ENCODE results near the gene ZCCHC14.

The ZCCHC14 gene

DNA sequence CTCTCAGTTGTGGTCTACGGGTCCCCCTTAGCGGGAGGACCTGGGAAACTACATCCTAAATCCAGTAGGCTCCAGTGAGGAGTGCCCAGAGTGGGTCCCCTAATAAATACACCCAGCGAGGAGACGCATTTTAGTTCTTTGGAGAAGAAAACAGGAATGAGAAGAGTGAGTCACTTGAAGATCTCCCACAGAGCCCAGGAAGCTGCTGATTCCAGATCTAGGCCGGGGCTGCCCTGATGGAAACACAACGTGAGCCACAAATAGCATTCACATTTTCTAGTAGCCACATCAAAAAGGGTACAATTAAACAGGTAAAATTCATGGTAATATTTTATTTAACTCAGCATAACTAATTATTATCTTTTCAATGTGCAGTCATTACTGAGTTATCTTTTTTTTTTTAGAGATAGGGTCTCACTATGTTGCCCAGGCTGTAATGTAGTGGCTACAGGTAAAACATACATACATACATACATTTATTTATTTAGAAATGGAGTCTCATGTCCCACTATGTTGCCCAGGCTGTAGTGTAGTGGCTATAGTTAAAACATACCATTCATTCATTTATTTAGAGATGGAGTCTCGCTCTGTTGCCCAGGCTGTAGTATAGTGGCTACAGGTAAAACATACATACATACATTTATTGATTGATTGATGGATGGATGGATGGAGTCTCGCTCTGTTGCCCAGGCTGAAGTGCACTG is 130.8 kb downstream of the ZCCHC14 start:
- DNase-seq (ENCODE audit: low read depth), result no peak

DNA sequence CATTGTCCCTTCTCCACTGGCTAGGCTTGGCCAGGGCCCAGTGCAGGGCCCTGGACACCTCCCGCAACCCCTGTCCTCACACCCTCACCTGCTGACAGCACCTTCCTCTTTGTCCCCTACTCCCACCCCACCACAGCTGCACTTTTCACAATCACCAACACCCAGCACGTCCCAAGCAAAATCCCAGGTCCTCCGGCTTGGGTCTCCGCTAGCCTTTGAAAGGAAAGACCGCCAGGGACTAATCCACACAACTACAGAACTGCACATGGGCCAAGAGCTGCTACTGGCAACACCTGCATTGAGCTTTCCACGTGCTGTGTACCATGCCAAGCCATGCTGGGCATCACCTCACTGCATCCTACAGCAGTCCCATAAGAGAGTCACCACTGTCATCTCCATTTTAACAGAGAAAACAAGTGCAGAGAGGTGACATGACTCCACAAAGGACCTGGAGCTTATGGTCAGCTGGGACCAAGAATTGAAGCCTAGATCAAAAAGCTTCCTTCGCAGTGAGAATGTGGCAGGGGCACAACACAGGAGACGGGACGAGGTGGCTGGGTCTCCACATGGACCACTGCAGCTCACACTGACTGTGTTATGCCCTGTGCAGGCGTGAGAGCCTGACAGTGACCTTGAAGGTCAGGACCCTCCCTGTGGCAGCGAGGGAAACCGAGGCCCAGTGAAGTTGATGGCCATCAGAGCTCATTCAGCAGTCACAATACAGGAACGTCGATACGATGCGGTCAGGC is 131.8 kb downstream of the ZCCHC14 start:
- no peak for DNase-seq (ENCODE audit: low read depth)

DNA sequence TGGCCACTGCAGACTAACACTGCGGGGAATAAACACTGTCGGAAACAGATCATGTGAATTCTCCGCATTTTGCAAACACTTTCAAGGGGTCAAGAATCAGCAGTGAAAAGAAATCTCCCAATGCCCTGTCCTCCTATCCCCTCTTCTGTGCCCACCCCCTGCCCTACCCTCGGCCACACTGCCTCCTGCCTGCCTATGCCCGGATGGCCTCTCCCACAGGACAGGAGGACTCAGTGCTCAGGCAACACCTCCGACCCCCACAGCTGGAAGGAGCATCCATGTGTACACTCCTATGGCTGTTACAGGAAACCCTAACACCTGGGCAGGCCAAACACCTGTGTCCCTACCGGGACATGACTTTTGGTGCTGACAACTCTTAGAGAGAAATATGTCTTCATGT is 133.7 kb downstream of the ZCCHC14 start:
- DNase-seq (ENCODE audit: low read depth), result no peak

DNA sequence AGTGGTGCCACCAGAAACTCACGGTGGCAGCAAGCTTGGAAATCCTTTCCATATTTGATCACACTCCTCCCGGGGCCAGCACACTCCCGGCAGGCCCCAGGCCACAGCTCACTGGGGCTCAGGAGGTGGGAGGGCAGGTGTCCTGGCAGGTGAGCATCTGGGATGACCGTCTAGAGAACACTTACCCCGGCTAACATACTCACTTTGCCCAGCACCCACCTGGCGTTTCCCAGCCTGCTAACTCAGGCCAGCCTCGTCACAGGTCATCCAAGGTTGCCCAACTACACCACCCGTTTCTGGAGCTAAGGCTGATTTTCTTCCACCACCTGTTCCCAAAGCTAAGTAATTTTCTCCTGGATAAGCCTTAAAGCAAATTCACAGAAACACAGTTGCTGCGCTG is 134.1 kb downstream of the ZCCHC14 start:
- no peak for DNase-seq (ENCODE audit: low read depth)

DNA sequence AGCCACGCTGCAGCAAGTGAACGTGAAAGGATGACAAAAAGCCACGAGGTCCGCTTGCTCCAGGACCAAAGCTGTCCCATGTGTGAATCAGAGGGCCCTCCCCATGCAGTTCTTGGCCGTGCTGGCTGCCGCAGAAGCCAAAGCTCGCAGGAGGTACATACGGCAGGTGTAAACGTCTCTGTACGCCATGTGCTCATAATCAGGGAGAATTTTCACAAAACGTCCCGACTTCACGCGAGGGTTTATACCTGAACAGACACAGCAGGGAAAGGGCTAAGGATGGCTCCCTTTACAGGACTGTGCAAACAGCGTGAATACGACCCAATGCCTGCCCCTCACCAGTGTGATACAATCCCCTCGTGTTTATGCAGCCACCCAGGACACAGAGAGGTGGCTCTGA is 134.6 kb downstream of the ZCCHC14 start:
- DNase-seq (ENCODE audit: low read depth), result no peak

DNA sequence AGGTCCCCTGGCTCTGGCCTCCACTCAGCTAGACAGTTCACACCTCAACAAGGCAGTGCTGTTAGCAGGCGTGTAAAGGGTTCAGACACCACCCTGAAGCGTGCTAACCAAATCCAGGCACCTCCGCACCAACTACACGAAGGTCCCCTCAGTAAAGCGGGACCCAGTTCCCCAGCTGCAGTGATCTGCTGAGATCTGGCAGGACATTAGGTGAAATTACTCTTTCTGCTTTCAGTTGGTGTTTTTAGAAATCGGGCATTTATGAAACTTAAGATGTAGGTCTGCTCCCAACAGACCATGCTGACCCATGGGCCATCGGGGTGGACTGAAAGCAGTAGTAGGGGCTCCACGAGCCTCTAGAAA is 136.4 kb downstream of the ZCCHC14 start:
- no peak for DNase-seq (ENCODE audit: low read depth)
